HepG2 (cell line): ENCODE results near the gene COL13A1. TPM values are rescaled to one million over a fixed set of nuclear protein-coding genes. Genes with fewer than 3 reads are reported as not detected.

Source experiments
- ARNT ChIP-seq: fragments of 450-650 bp; IDR thresholded peaks from 2 replicates; pipeline ENCODE4 v1.6.1; 2017
- EED ChIP-seq: sonication (generic); formaldehyde crosslinking; IDR thresholded peaks from 2 replicates; pipeline ENCODE4 v1.5.0; 2020; ENCODE audit warnings: mild to moderate bottlenecking, missing genetic modification reagents
- RAD21 ChIP-seq: fragments of 450-650 bp; formaldehyde crosslinking; IDR thresholded peaks from 2 replicates; pipeline ENCODE4 v1.5.0; 2020; ENCODE audit warnings: mild to moderate bottlenecking
- ZNF766 ChIP-seq: sonication (generic); formaldehyde crosslinking; IDR thresholded peaks from 2 replicates; pipeline ENCODE4 v1.5.0; 2020; ENCODE audit warnings: missing genetic modification reagents, borderline replicate concordance
- polyA plus RNA-seq, 8 experiments: library from polyadenylated mRNA; depleted of rRNA in 3 of 8; stranded (reverse) in 7 of 8; unstranded in 1 of 8; fragments of >200 nt; fragmentation: Illumina TruSeq in 4 of 8; extraction: Trizol in 4 of 8; gene quantifications; 2 replicates each; pipeline versions ENCODE4 v1.2.1 to v1.2.3, GENCODE V29; 2011 to 2016; ENCODE audit warnings: low read depth in 4 of 8, missing spikeins in 1 of 8, mixed read lengths in 1 of 8; ENCODE audit not compliant: insufficient read depth in 1 of 8
- total RNA-seq, 5 experiments: library from RNA; depleted of rRNA; stranded (reverse); fragments of >200 nt; fragmentation: Illumina TruSeq; extraction: Trizol; gene quantifications; 2 replicates each; pipeline ENCODE4 v1.2.3, GENCODE V29; 2016; ENCODE audit warnings: low read depth in 1 of 5
- TF ChIP-seq, protein P1 (sequence below): sonication (generic); formaldehyde crosslinking; IDR thresholded peaks from 2 replicates; pipeline ENCODE4 v1.5.1; 2020; ENCODE audit warnings: mild to moderate bottlenecking, moderate library complexity, missing genetic modification reagents
- TF ChIP-seq, protein P2 (sequence below): sonication (generic); formaldehyde crosslinking; IDR thresholded peaks from 2 replicates; pipeline ENCODE4 v1.8.1; 2023; ENCODE audit warnings: missing genetic modification reagents, inconsistent platforms, borderline replicate concordance
- TF ChIP-seq, protein P3 (sequence below): sonication (generic); formaldehyde crosslinking; IDR thresholded peaks from 2 replicates; pipeline ENCODE4 v1.4.0; 2020; ENCODE audit warnings: missing genetic modification reagents, borderline replicate concordance

The COL13A1 gene
- total and polyA plus RNA-seq, 2 of the 13 experiments (the other 11 are each of a cell fraction or from before 2014, with no cell fraction given): 0.07 TPM; not detected in 1

DNA sequence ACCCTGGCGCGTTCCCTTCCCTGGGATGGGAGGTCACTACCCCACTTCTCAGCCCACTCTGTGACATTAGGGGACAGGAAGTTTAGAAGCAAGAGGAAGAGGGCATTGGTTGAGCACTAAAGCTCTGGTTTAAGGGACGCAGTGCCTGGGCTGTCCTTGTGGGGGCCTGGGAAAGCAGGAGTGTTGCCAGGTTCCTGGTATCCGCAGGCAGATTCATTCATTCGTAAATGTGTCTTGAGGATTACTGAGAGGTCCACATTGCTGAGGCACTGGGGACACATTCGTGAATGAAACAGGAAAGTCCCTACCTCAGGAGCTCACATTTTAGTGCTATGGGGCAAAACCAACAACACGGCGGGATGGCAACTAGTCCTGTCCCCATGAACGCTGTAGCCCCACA is 69.4 kb downstream of the COL13A1 start (continued):
- TF ChIP-seq, protein P1, sequence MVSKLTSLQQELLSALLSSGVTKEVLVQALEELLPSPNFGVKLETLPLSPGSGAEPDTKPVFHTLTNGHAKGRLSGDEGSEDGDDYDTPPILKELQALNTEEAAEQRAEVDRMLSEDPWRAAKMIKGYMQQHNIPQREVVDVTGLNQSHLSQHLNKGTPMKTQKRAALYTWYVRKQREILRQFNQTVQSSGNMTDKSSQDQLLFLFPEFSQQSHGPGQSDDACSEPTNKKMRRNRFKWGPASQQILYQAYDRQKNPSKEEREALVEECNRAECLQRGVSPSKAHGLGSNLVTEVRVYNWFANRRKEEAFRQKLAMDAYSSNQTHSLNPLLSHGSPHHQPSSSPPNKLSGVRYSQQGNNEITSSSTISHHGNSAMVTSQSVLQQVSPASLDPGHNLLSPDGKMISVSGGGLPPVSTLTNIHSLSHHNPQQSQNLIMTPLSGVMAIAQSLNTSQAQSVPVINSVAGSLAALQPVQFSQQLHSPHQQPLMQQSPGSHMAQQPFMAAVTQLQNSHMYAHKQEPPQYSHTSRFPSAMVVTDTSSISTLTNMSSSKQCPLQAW: no peak
- TF ChIP-seq, protein P2, sequence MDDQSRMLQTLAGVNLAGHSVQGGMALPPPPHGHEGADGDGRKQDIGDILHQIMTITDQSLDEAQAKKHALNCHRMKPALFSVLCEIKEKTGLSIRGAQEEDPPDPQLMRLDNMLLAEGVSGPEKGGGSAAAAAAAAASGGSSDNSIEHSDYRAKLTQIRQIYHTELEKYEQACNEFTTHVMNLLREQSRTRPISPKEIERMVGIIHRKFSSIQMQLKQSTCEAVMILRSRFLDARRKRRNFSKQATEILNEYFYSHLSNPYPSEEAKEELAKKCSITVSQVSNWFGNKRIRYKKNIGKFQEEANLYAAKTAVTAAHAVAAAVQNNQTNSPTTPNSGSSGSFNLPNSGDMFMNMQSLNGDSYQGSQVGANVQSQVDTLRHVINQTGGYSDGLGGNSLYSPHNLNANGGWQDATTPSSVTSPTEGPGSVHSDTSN (CRISPR knock-in tag): no peak
- TF ChIP-seq EED (CRISPR knock-in tag) (no peak), ARNT (no peak), ZNF766 (CRISPR knock-in tag) (no peak), RAD21 (CRISPR knock-in tag) (no peak)
- TF ChIP-seq, protein P3, sequence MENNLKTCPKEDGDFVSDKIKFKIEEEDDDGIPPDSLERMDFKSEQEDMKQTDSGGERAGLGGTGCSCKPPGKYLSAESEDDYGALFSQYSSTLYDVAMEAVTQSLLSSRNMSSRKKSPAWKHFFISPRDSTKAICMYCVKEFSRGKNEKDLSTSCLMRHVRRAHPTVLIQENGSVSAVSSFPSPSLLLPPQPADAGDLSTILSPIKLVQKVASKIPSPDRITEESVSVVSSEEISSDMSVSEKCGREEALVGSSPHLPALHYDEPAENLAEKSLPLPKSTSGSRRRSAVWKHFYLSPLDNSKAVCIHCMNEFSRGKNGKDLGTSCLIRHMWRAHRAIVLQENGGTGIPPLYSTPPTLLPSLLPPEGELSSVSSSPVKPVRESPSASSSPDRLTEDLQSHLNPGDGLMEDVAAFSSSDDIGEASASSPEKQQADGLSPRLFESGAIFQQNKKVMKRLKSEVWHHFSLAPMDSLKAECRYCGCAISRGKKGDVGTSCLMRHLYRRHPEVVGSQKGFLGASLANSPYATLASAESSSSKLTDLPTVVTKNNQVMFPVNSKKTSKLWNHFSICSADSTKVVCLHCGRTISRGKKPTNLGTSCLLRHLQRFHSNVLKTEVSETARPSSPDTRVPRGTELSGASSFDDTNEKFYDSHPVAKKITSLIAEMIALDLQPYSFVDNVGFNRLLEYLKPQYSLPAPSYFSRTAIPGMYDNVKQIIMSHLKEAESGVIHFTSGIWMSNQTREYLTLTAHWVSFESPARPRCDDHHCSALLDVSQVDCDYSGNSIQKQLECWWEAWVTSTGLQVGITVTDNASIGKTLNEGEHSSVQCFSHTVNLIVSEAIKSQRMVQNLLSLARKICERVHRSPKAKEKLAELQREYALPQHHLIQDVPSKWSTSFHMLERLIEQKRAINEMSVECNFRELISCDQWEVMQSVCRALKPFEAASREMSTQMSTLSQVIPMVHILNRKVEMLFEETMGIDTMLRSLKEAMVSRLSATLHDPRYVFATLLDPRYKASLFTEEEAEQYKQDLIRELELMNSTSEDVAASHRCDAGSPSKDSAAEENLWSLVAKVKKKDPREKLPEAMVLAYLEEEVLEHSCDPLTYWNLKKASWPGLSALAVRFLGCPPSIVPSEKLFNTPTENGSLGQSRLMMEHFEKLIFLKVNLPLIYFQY (CRISPR knock-in tag): no peak
- TF ChIP-seq, all 625 proteins: peak for 0
